Mesendoderm (in vitro differentiated cells): ENCODE results near the gene CPOX.

Source experiments
- DNase-seq: peaks from one replicate; pipeline ENCODE4 v3.0.0; 2013
- H2AK5ac ChIP-seq: 2 replicates; pipeline ENCODE4 v1.6.1; 2013; ENCODE audit warnings: low read length, inconsistent platforms
- H2BK120ac ChIP-seq: 2 replicates; pipeline ENCODE4 v1.6.1; 2013; ENCODE audit warnings: low read depth, mild to moderate bottlenecking, low read length, moderate library complexity, mixed read lengths
- H2BK15ac ChIP-seq: replicated peaks from 2 replicates; pipeline ENCODE4 v1.6.1; 2013; ENCODE audit warnings: low read depth, mild to moderate bottlenecking, moderate library complexity
- H2BK5ac ChIP-seq: 2 replicates; pipeline ENCODE4 v1.6.1; 2013; ENCODE audit warnings: low read length, inconsistent platforms
- H3K18ac ChIP-seq: 2 replicates; pipeline ENCODE4 v1.6.1; 2013; ENCODE audit warnings: mild to moderate bottlenecking, low read length, mixed read lengths
- H3K23ac ChIP-seq: one replicate; pipeline ENCODE4 v1.6.1; 2013; ENCODE audit warnings: low read length
- H3K27ac ChIP-seq: 2 replicates; pipeline ENCODE4 v1.5.1; 2013; ENCODE audit warnings: low read depth, mild to moderate bottlenecking, inconsistent platforms, low read length, moderate library complexity
- H3K27me3 ChIP-seq: 2 replicates; pipeline ENCODE4 v1.6.1; 2013; ENCODE audit warnings: low read length, control low read depth, mild to moderate bottlenecking, inconsistent platforms; ENCODE audit not compliant: insufficient read depth, poor library complexity
- H3K36me3 ChIP-seq: 2 replicates; pipeline ENCODE4 v1.6.1; 2013; ENCODE audit warnings: low read length, inconsistent platforms; ENCODE audit not compliant: control insufficient read depth, insufficient read depth
- H3K4ac ChIP-seq: one replicate; pipeline ENCODE4 v1.6.1; 2013; ENCODE audit warnings: low read depth, mild to moderate bottlenecking, low read length, moderate library complexity
- H3K4me1 ChIP-seq: 2 replicates; pipeline ENCODE4 v1.6.1; 2013; ENCODE audit warnings: low read depth, low read length, inconsistent platforms; ENCODE audit not compliant: control insufficient read depth
- H3K4me2 ChIP-seq: 2 replicates; pipeline ENCODE4 v1.6.1; 2013; ENCODE audit warnings: low read length
- H3K4me3 ChIP-seq: 2 replicates; pipeline ENCODE4 v1.5.1; 2013; ENCODE audit warnings: mild to moderate bottlenecking, low read length
- H3K56ac ChIP-seq: one replicate; pipeline ENCODE4 v1.6.1; 2013; ENCODE audit warnings: low read length
- H3K79me1 ChIP-seq: 2 replicates; pipeline ENCODE4 v1.6.1; 2013; ENCODE audit warnings: low read length, inconsistent platforms
- H3K79me2 ChIP-seq: 2 replicates; pipeline ENCODE4 v1.6.1; 2013; ENCODE audit warnings: mild to moderate bottlenecking, low read length; ENCODE audit not compliant: control insufficient read depth, insufficient read depth
- H3K9ac ChIP-seq: 2 replicates; pipeline ENCODE4 v1.6.1; 2013; ENCODE audit warnings: low read length, inconsistent platforms
- H4K5ac ChIP-seq: one replicate; pipeline ENCODE4 v1.6.1; 2013; ENCODE audit warnings: low read length
- H4K8ac ChIP-seq: one replicate; pipeline ENCODE4 v1.6.1; 2013; ENCODE audit warnings: low read depth, mild to moderate bottlenecking, control low read depth, low read length, moderate library complexity
- WGBS: extraction: QIAGEN DNeasy Blood & Tissue Kit; methylation state at CpG from one replicate; pipeline ENCODE4 v1.1.7; 2013; ENCODE audit warnings: low lambda C conversion rate, missing lambda C conversion rate; ENCODE audit not compliant: insufficient coverage; ENCODE audit errors: extremely low coverage; 5-methylcytosine and 5-hydroxymethylcytosine counted together

Gene CPOX

GRCh38 chr3:98530676-98531075, 62.7 kb downstream of the CPOX start:
- Histone ChIP-seq H2BK5ac (no peak overlapping the region), H3K23ac (no peak overlapping the region), H3K4me3 (no peak overlapping the region), H3K4me1 (no peaks in the 10 kb centered on the region), H4K5ac (no peak overlapping the region), H4K8ac (no peak overlapping the region), H3K56ac (no peak overlapping the region), H3K79me1 (no peaks in the 10 kb centered on the region), H3K36me3 (no peaks in the 10 kb centered on the region), H3K27ac (no peak overlapping the region), H2AK5ac (no peak overlapping the region), H3K4ac (no peak overlapping the region), H2BK15ac (no peak overlapping the region), H3K9ac (no peak overlapping the region), H2BK120ac (no peak overlapping the region), H3K79me2 (no peaks in the 10 kb centered on the region), H3K27me3 (no peaks in the 10 kb centered on the region), H3K4me2 (no peak overlapping the region), H3K18ac (no peak overlapping the region)
- no CpG with 5 or more reads among the region's 2 CpGs for WGBS
- DNase-seq, result no peak

- Histone ChIP-seq H2AK5ac (no peak overlapping the region), H3K4me3 (no peak overlapping the region), H3K4me2 (no peak overlapping the region), H2BK5ac (no peak overlapping the region), H3K18ac (no peak overlapping the region), H2BK15ac (no peak overlapping the region), H2BK120ac (no peak overlapping the region), H3K9ac (no peak overlapping the region), H3K36me3 (no peaks in the 10 kb centered on the region), H3K79me1 (no peaks in the 10 kb centered on the region), H3K27me3 (no peaks in the 10 kb centered on the region), H3K79me2 (no peaks in the 10 kb centered on the region), H3K56ac (no peak overlapping the region), H3K4me1 (no peaks in the 10 kb centered on the region), H3K23ac (no peak overlapping the region), H4K8ac (no peak overlapping the region), H3K27ac (no peak overlapping the region), H4K5ac (no peak overlapping the region), H3K4ac (no peak overlapping the region)
- WGBS, result no CpG with 5 or more reads among the region's 8 CpGs
- no peak for DNase-seq
Measured at GRCh38 chr3:98529856-98530459, 63.5 kb downstream of the CPOX start.
